ENCODE results near the gene NANS.
"Not testable (repeated sequence)": the region's sequence is repeated elsewhere in the genome, so short reads cannot be mapped to it uniquely, and the experiment has no call there.

The NANS gene

DNA sequence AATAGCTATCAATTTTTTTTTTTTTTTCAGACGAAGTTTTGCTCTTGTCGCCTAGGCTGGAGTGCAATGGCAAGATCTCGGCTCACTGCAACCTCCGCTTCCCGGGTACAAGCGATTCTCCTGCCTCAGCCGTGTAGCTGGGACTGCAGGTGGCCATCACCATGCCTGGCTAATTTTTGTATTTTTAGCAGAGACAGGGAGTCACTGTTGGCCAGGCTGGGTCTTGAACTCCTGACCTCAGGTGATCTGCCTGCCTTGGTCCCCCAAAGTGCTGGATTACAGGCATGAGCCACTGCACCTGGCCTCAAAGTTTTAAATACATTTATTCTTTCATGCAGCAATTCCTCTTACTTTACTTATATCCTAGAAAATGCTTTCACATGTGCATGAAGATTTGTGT, 44.9 kb downstream of the NANS start:
- no peak for DNase-seq (ENCODE audit: low spot score)

GRCh38 chr9:98101868-98102273, 45.3 kb downstream of the NANS start:
- no peak for DNase-seq (ENCODE audit: low spot score)

DNA sequence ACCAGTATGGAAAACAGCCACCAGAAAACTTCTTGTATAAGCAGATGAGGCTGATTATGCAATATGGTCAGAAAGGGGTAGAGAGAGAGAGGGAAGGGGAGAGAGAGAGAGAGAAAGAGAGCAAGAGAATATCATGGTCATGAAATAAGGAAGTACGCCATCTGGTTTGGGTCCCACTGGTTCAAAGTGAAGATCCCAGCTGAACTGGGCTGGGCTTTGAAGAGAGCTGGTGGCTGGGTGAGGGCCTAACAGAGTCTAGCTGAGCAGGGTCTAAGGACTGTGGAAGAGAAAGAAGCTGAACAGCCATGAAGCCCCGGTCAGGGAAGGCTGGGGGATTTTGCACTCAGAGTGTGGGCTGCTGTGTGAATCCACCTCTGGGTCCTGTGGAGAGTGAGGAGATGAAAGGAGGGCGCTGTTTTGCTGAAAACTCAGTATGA, 47.9 kb downstream of the NANS start:
- DNase-seq (ENCODE audit: low spot score) = no peak

DNA sequence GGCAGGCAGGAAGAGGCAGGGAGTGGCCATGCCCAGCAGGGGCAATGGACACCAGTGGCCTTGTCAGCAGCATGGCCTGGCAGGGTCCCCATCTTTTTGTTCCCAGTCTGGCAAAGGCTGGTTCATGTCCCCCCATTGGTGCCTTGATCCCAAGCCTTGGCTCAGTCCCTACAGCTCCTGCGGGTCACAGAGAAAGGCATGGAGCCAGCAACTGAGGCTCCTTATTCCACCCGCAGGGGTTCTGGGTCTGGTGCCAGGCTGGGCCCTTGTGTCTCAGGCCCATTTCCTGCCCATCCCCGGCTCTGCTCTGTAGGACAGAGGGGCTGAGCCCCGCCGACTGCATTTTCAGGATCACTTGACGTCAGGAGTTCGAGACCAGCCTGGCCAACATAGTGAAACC, 48.5 kb downstream of the NANS start:
- DNase-seq (ENCODE audit: low spot score) = no peak

DNA sequence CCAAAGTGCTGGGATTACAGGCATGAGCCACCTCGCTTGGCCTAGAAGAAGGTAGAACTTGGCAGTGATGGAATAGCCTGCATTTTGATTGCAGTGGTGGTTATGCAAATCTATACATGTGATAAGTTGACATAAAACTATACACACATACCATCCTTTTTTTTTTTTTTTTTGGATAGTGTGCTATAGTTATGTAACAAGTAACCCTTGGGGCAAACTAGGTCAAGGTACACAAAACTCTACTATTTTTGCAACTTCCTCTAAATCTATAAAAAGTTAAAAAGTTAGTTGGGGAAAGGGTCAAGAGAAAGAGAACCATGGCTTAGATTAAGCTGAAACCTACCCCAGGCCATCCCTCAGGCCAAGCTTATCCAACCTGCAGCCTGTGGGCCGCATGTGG, 51.4 kb downstream of the NANS start:
- no peak for DNase-seq (ENCODE audit: low spot score)

DNA sequence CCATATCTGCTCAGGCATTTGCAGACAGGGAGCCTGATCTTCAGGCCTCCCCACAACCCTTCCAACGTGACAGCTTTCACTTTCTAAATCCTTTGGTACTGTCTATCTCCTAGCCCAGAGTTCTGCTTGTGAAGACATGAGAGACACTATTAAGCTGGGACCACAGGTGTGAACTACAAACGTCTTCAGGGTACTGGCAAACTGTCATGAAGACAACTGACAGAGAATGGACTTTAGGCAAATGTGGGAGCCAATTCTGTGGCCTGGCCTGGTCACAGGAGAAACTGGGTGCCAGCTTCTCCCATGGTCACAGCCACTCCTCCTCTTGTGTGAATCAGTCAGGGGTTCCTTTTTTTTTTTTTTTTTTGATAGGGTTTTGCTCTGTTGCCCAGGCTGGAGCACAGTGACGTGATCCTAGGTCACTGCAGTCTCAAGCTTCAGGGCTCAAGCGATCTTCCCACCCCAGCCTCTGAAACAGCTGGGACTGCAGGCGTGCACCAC, 52.0 kb downstream of the NANS start:
- no peak for DNase-seq (ENCODE audit: low spot score)

- DNase-seq (ENCODE audit: low spot score) = no peak
Measured at GRCh38 chr9:98109052-98109451, 52.5 kb downstream of the NANS start.

GRCh38 chr9:98117097-98117496, 60.6 kb downstream of the NANS start:
- DNase-seq (ENCODE audit: low spot score) = not testable (repeated sequence)

DNA sequence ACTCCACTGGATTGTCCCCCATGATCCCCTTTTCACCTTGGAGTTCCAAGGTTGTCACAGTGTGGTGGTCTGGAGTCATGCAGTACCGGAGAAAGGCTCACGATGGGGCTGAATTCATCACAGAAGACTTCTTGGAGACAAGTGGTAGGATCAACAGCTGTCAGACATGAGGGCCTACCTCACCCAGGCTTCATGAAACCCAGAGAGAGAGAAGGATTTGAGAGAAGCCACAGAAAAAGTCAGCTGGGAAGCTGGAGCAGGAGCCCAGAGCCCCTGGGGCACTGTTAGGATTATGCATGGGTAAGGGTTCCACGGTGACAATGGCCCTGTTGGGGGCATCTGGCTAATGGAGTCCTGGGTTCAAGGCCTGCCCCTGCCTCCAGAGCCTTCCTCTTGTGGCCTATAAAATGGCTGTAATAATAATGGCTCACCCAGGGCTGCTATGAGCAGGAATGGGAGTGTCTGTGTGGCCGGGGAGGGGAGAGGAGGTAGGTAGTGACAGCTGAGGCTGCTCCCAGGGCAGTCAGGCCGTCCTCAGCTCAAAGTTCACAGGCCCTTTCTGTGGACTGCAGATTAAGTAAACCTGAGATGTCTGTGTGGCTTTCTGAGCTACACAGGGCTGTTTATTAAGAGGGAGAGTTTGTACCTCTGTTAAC, 61.6 kb downstream of the NANS start:
- peak; percentile 45 for DNase-seq (ENCODE audit: low spot score)

DNA sequence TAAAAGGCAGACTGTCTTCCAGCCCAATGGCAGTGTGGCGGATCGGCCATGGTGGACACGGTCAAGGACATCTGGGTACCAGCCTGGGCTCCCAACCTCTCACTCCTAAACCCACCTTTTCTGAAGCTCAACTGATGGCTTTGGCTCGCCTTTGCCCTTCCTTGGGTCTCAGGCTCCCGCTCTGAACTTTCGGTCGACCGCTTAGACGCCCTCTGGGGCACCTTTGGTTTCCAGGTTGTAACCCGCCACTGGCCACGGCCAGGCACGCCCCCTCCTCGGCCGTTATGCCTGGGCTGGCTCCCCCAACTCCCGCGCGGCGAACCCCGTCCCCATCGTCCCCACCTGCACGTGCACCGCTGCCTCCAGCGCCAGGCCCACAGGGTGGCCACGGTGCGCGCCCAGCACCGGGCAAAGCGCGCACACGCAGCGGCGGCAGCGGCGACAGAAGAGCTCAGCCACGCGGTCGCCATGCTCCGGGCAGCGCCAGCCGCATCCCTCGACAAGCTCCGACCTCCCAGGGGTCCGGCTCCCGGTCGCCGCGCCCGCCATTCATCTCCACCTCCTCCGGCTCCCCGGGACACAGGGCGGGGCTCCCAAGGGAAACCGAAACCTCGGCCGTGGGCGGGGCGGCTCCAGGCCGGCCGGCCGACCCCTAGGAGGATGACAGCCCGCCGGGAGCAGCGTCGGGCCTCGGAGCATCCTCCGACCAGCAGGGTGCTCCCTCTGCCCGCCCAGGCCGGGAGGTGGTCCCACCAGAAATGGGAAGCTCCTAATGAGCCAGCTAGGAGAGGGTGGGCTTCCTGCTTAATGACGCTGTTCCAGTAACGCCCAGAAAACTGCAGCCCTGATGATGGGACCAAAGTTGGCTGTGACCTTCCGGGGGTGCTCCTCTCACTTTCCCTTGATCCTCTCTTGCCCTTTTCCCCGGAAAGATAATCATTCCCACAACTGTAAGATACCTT, 62.4 kb downstream of the NANS start, which contains the start of gene TRIM14:
Gene TRIM14, minus strand, starts transcription at position 583 of the 962 bp plus-strand sequence. Its CDS starts 34 bp downstream, at position 549.
- peak; percentile 94 for DNase-seq (ENCODE audit: low spot score)

GRCh38 chr9:98120476-98120875, 63.9 kb downstream of the NANS start:
- DNase-seq (ENCODE audit: low spot score) = no peak

GRCh38 chr9:98121058-98121457, 64.5 kb downstream of the NANS start:
- DNase-seq (ENCODE audit: low spot score) = no peak

DNA sequence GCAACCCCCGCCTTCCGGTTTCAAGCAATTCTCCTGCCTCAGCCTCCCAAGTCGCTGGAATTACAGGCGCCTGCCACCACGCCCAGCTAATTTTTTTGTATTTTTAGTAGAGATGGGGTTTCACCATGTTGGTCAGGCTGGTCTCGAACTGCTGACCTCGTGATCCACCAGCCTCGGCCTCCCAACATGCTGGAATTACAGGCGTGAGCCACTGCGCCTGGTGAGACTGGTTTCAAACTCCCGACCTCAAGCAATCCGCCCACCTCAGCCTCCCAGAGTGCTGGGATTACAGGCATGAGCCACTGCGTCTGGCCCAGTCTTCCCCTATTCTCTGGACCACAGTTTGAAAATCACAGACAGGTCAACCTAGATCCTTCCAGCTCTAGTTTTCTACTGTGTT, 67.6 kb downstream of the NANS start:
- not testable (repeated sequence) for DNase-seq (ENCODE audit: low spot score)

DNA sequence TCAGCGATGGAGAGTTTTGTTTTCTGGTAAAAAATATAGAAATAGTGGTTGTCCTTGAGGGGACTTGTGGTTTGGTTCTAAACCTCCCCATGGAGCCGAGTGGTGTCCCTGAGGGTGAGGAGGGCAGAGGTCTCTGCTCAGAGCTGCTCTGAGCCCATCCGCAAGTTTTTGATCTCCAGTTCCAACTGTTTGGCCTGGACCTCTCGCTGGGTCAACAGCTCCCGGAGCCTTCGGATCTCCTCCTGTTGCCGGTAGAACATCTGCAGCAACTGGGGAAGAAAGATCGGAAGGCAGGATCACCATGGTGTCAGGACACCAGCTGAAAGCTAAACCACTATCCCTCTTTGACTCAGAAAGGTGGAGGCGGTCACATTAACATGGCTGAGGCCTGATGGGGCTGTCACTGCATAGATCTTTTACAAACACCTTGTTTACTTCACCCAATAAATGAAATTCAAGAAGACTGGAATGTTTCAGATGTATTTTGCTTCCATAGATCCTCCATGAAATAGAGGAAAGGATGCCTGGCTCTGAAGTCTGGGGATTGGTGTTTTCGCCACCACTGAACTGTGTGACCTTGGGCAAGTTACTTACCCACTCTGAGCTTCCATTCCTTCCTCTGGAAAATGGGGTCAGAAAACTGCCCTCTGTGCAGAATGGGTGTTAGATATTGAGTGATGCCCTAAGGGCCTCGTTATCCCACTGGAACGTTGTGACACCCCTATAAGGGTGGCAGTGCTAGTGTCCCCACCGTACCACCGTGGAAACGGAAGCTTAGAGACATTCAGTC, 68.3 kb downstream of the NANS start:
- DNase-seq (ENCODE audit: low spot score) = no peak

DNA sequence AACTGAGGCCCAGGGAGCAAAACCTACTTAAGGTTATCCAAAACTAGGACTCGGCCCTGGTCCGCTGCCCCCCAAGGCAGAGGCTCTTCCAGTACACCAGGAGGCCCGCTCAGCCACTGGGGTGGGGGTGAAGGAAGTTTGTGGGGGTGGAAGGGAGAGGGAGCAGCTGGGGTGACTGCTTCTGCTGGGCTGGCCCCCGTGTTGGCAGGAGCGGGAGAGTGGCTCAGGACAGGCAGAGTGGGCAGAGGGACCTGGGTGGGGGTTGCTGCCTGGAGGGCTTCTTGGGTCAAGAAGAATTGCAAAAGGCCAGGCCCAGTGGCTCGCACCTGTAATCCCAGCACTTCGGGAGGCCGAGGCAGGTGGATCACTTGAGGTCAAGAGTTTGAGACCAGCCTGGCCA, 70.7 kb downstream of the NANS start:
- no peak for DNase-seq (ENCODE audit: low spot score)

DNA sequence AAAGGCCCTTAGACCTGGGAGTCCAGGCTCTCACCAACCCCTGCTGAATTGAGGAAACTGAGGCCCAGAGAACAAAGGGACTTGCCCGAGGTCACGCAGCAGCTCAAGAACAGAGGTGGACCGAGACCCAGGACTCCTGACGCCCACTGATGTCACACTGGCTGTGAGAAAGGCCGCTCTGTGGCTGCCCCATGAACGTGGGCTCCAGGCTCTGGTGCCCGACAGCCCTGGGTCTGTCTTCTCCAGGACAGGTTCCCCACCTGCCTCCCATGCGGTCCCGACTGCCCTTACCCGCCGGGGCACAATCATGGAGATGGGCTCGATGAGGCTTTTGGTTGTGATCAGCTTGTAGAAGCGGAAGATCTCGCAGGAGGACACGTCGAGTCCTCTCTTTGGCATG, 71.8 kb downstream of the NANS start:
- DNase-seq (ENCODE audit: low spot score) = no peak

DNA sequence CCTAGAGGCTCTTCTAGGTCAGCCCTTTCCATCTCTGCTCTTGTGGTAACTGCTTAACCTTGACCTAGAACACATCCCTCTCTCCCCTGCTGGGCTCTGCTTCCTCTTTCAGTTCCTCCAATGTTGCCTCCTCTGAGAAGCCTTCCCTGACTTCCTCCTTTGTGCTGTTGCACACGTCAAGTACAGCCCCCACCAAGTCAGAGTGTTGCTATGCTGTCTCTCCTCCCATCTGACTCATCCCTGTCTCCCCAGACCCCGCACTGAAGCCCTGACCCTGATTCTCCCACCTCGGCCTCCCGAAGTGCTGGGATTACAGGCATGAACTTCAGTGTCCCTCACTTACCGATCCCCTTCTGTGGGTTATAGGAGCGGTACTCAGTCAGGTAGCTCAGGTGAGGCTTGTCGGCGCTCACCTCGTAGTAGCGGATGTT, 72.9 kb downstream of the NANS start:
- DNase-seq (ENCODE audit: low spot score) = no peak

DNA sequence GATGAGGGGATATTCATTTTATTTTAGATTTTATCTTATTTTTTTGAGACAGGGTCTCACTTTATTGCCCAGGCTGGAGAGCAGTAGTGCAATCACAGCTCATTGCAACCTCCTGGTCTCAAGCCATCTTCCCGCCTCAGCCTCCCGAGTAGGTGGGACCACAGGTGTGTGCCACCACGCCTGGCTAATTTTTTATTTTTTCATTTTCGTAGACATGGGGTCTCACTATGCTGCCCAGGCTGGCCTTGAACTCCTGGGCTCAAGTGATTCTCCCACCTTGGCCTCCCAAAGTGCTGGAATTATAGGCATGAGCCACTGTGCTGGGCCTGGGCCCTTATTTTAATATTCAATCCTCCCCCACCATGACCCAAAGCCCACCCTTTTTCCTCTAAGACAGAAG, 73.5 kb downstream of the NANS start:
- not testable (repeated sequence) for DNase-seq (ENCODE audit: low spot score)

- no peak for DNase-seq (ENCODE audit: low spot score)
Measured at GRCh38 chr9:98130576-98131228, 74.2 kb downstream of the NANS start.

- no peak for DNase-seq (ENCODE audit: low spot score)
Measured at GRCh38 chr9:98132158-98132557, 75.6 kb downstream of the NANS start.
